ENCODE data around the gene NELL2. TPM values are rescaled to one million over a fixed set of nuclear protein-coding genes. Genes with fewer than 3 reads are reported as not detected.

Gene NELL2
- total and polyA plus RNA-seq, 9 of the 15 experiments (the other 6 are each of a cell fraction or from before 2014, with no cell fraction given): 0.32 to 1.1 (median 0.53) TPM

- Histone ChIP-seq H3K4me2 (ENCODE audit: insufficient read depth, low read length) (no peak overlapping the region), H3K79me2 (ENCODE audit: control insufficient read depth, insufficient read depth, low read length) (no peaks in the 10 kb centered on the region), H3K9me1 (ENCODE audit: control insufficient read depth, insufficient read depth, low read length) (no peaks in the 10 kb centered on the region), H3K9me3 (replicated peaks; ENCODE audit: control insufficient read depth, insufficient read depth, low read depth, low read length) (no peaks in the 10 kb centered on the region), H3K27ac (ENCODE audit: extremely low read depth, low read depth, low read length) (no peak overlapping the region), H3K27me3 (ENCODE audit: control insufficient read depth in 2 of 2, insufficient read depth in 2 of 2, low read length in 2 of 2) (no peaks in the 10 kb centered on the region), H3K4me1 (replicated peaks in 1 of 2; ENCODE audit: control insufficient read depth in 2 of 2, insufficient read depth in 2 of 2, low read length in 2 of 2) (no peaks in the 10 kb centered on the region), H3K9ac (ENCODE audit: insufficient read depth in 1 of 2, low read depth in 2 of 2, low read length in 2 of 2) (no peak overlapping the region), H4K20me1 (replicated peaks; ENCODE audit: control insufficient read depth, insufficient read depth, low read length) (no peaks in the 10 kb centered on the region), H2AFZ (ENCODE audit: low read depth, low read length) (no peak overlapping the region), H3K36me3 (ENCODE audit: control insufficient read depth, insufficient read depth, low read length) (no peaks in the 10 kb centered on the region), H3K4me3 (no peak overlapping the region)
- no peak for DNase-seq (ENCODE audit: extremely low read depth in 1 of 4, low spot score in 3 of 4)
- TF ChIP-seq ZNF282 (CRISPR knock-in tag; IDR thresholded peaks at IDR 0.05): no peak
- TF ChIP-seq CBFB (CRISPR knock-in tag; IDR thresholded peaks at IDR 0.05): no peak
- no peak for TF ChIP-seq RBM25 (IDR thresholded peaks at IDR 0.05; ENCODE audit: low read depth, low read length, severe bottlenecking)
- TF ChIP-seq, protein P1, sequence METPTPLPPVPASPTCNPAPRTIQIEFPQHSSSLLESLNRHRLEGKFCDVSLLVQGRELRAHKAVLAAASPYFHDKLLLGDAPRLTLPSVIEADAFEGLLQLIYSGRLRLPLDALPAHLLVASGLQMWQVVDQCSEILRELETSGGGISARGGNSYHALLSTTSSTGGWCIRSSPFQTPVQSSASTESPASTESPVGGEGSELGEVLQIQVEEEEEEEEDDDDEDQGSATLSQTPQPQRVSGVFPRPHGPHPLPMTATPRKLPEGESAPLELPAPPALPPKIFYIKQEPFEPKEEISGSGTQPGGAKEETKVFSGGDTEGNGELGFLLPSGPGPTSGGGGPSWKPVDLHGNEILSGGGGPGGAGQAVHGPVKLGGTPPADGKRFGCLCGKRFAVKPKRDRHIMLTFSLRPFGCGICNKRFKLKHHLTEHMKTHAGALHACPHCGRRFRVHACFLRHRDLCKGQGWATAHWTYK (CRISPR knock-in tag; IDR thresholded peaks at IDR 0.05): no peak
- TF ChIP-seq PRMT5 (CRISPR knock-in tag; IDR thresholded peaks at IDR 0.05): no peak
- no peak for TF ChIP-seq SMAD3 (CRISPR knock-in tag; conservative IDR thresholded peaks at IDR 0.05)
- no peak for TF ChIP-seq MCM7 (IDR thresholded peaks at IDR 0.05)
- TF ChIP-seq ZNF75A (CRISPR knock-in tag; IDR thresholded peaks at IDR 0.05): no peak
- TF ChIP-seq ZNF134 (CRISPR knock-in tag; conservative IDR thresholded peaks at IDR 0.05): no peak
- TF ChIP-seq HIVEP1 (CRISPR knock-in tag; IDR thresholded peaks at IDR 0.05): no peak
- TF ChIP-seq SLC30A9 (CRISPR knock-in tag; IDR thresholded peaks at IDR 0.05): no peak
- no TSS peak for BruUV-seq (replicated peaks)
- ChIA-PET POLR2A (interaction anchor here (0.7 kb wide), 2 partner anchors 38 to 67 kb away, joined by 3 read pairs; no protein-coding TSS in a partner anchor), CTCF (ENCODE audit: low intra/inter-chr PET ratio) (no interaction called here)
- intact Hi-C loops (cut with micrococcal nuclease): no loop called here
- no peak for ATAC-seq
- FAIRE-seq: no peak
- WGBS (ENCODE audit: insufficient coverage, low coverage, missing lambda C conversion rate): 2% methylated on average over 6 of the region's 6 CpGs
- in situ Hi-C loops (cut with MboI): no loop called here
These were observed 28.0 kb downstream of the NELL2 start for GRCh38 chr12:44847888-44848702.

All from K562 (cell line).